H1 (cell line): ENCODE results near the gene TPSAB1. TPM values are rescaled to one million over a fixed set of nuclear protein-coding genes. Genes with fewer than 3 reads are reported as not detected.

Source experiments
- ASH2L ChIP-seq: fragments of 200-600, 300-600 bp; sonication (generic); IDR thresholded peaks from one replicate; pipeline ENCODE4 v1.7.1; 2017; ENCODE audit warnings: low read length
- POLR2AphosphoS5 ChIP-seq: IDR thresholded peaks from 2 replicates; pipeline ENCODE4 v1.6.1; 2011; ENCODE audit warnings: low read depth, low read length
- POU5F1 ChIP-seq: IDR thresholded peaks from 2 replicates; pipeline ENCODE4 v1.6.1; 2011; ENCODE audit warnings: low read depth, mild to moderate bottlenecking, low read length, moderate library complexity
- TAF1 ChIP-seq: IDR thresholded peaks from 2 replicates; pipeline ENCODE4 v1.6.1; 2011; ENCODE audit warnings: mild to moderate bottlenecking, low read depth, low read length
- TEAD4 ChIP-seq: IDR thresholded peaks from 2 replicates; pipeline ENCODE4 v1.6.1; 2012; ENCODE audit warnings: low read depth, low read length, inconsistent platforms, mixed read lengths
- polyA plus RNA-seq, 7 experiments: library from polyadenylated mRNA; depleted of rRNA in 3 of 7; stranded (reverse) in 5 of 7; unstranded in 2 of 7; fragments of >200 nt in 5 of 7; fragments of 200-250 nt in 2 of 7; gene quantifications; 1 replicate in 5 of 7; 2 replicates in 1 of 7; 4 replicates in 1 of 7; pipeline versions ENCODE4 v1.2.1 to v1.2.3, GENCODE V29; 2011 to 2013; ENCODE audit warnings: missing spikeins in 2 of 7, mixed read lengths in 2 of 7
- total RNA-seq: library from RNA; stranded (reverse); fragmentation: NEBNext Ultra II Directional; extraction: Animal tissue kit (Norgen Biotek cat#: 25700); gene quantifications from 2 replicates; pipeline ENCODE4 v1.2.1, GENCODE V29; 2021

Gene TPSAB1
- total and polyA plus RNA-seq, 2 of the 8 experiments (the other 6 are each of a cell fraction or from before 2014, with no cell fraction given) = 0.09 TPM; not detected in 1

DNA sequence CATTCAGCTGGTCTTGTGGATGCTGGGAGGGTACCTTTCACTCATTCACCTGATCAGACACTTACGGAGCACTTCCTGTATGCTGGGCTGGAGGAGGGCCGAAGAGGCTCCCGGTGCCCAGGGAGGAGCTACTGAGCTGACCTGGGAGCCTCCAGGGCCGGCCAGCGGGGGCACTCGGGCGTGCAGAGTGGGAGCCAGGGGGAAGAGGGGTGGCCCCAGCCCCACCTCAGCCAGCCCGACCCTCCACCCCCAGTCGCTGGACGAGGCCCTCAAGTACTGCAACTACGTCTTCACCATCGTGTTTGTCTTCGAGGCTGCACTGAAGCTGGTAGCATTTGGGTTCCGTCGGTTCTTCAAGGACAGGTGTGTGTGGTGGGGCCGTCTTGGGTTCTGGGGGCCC, 25.8 kb upstream of the TPSAB1 start (continued):
- TF ChIP-seq ASH2L (no peak), POU5F1 (no peak), TEAD4 (no peak), POLR2AphosphoS5 (no peak), TAF1 (no peak)
